CD4-positive, alpha-beta T cell (primary cell): Measurements from ENCODE around the gene WBP2NL. TPM values are rescaled to one million over a fixed set of nuclear protein-coding genes. Genes with fewer than 3 reads are reported as not detected.

Experiments
- ATAC-seq: fragments of 200-7000 bp; cut with Tn5 transposase; one replicate; pipeline ENCODE4 v1.10.0; 2022; ENCODE audit warnings: mild to moderate bottlenecking; ENCODE audit not compliant: poor library complexity
- CTCF ChIA-PET: fragments of 350-600 bp; sonication (Branson Sonifier 250); formaldehyde crosslinking; loops from one replicate; lab custom pipeline; 2021; ENCODE audit warnings: antibody characterized with exemption, inconsistent platforms; lab: Charles Lee
- POLR2A ChIA-PET: fragments of 350-600 bp; sonication (Branson Sonifier 250); formaldehyde crosslinking; loops from one replicate; lab custom pipeline; 2021; ENCODE audit warnings: antibody characterized with exemption, inconsistent platforms; lab: Charles Lee
- DNase-seq, 14 experiments: peaks; one replicate each; pipeline ENCODE4 v3.0.0-alpha.2; 2013 to 2020; ENCODE audit warnings: mixed read lengths in 2 of 14
- H3K27ac ChIP-seq, 2 donors: one replicate each; pipeline versions ENCODE4 v1.5.1 to v1.7.0; 2013; ENCODE audit warnings: low read length in 2 of 2, low read depth in 1 of 2, mild to moderate bottlenecking in 1 of 2
- H3K27me3 ChIP-seq, 2 experiments: 1 replicate in 1 of 2; 2 replicates in 1 of 2; pipeline versions ENCODE4 v1.6.1 to v1.7.0; 2013; ENCODE audit warnings: low read length in 2 of 2, control low read depth in 1 of 2, mild to moderate bottlenecking in 1 of 2, moderate library complexity in 1 of 2; ENCODE audit not compliant: insufficient read depth in 2 of 2, control insufficient read depth in 1 of 2
- H3K36me3 ChIP-seq: one replicate; pipeline ENCODE4 v1.6.1; 2013; ENCODE audit warnings: low read length, control low read depth; ENCODE audit not compliant: insufficient read depth
- H3K4me1 ChIP-seq: one replicate; pipeline ENCODE4 v1.6.1; 2013; ENCODE audit warnings: low read length, control low read depth; ENCODE audit not compliant: insufficient read depth
- H3K4me3 ChIP-seq: one replicate; pipeline ENCODE4 v1.5.1; 2013; ENCODE audit warnings: mild to moderate bottlenecking, low read length, moderate library complexity
- H3K9me3 ChIP-seq, 2 experiments: 1 replicate in 1 of 2; 2 replicates in 1 of 2; pipeline versions ENCODE4 v1.6.1 to v1.7.0; 2013; ENCODE audit warnings: low read length in 2 of 2, mild to moderate bottlenecking in 2 of 2, control low read depth in 1 of 2, moderate library complexity in 1 of 2; ENCODE audit not compliant: control insufficient read depth in 1 of 2, insufficient read depth in 1 of 2
- H3K27ac Mint-ChIP-seq: one replicate; pipeline ENCODE4 v1.8.0; 2020; ENCODE audit warnings: mixed read lengths
- H3K27me3 Mint-ChIP-seq: one replicate; pipeline ENCODE4 v1.8.0; 2021; ENCODE audit warnings: mixed read lengths
- H3K36me3 Mint-ChIP-seq: one replicate; pipeline ENCODE4 v1.8.0; 2021; ENCODE audit warnings: low read depth, mixed read lengths
- H3K4me1 Mint-ChIP-seq: one replicate; pipeline ENCODE4 v1.8.0; 2021; ENCODE audit warnings: low read depth, mixed read lengths
- H3K4me3 Mint-ChIP-seq: one replicate; pipeline ENCODE4 v1.8.0; 2020; ENCODE audit warnings: mild to moderate bottlenecking, mixed read lengths
- H3K9me3 Mint-ChIP-seq: one replicate; pipeline ENCODE4 v1.8.0; 2020; ENCODE audit warnings: mixed read lengths
- intact Hi-C, 2 experiments: fragments of 100-400 bp; cut with DNase I in 1 of 2; cut with micrococcal nuclease in 1 of 2; formaldehyde crosslinking; loops; one replicate each; pipeline versions ENCODE4 v1.15.1 to v1.9.0; 2023 to 2025; cut with DNase I, micrococcal nuclease
- total RNA-seq, 174 experiments: library from RNA in 2 of 174; stranded (reverse) in 2 of 174; gene quantifications; one replicate each; pipeline ENCODE4 v1.2.3 and lab custom pipeline; 2021 to 2026
- TF ChIP-seq, protein P1 (sequence below): fragments of 200-600 bp; IDR thresholded peaks from one replicate; pipeline ENCODE4 v1.8.0; 2022; ENCODE audit warnings: antibody characterized with exemption, mild to moderate bottlenecking

Gene WBP2NL
- total RNA-seq, 2 experiments from 2014 or later: 0.38 to 1.7 TPM

DNA sequence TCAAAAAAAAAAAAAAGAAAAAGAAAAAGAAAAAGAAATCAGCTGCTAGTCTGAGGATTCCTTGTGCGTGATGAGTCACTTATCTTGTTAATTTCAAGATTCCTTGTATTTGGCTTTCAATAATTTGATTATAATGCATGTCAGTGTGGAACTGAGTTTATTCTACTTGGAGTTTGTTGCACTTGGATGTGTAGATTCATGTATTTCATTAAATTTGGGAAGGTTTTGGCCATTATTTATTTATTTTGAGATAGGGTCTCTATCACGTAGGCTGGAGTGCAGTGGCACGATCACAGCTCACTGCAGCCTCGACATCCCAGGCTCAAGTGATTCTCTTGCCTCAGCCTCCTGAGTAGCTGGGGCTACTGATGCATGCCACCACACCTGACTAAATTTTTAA lies 14.8 kb downstream of the WBP2NL start:
- Mint-ChIP-seq H3K4me3 (no peak overlapping the region), H3K27ac (no peak overlapping the region), H3K4me1 (no peaks in the 10 kb centered on the region), H3K36me3 (no peaks in the 10 kb centered on the region), H3K9me3 (peaks cover 3% of the 10 kb centered on the region), H3K27me3 (peaks cover 20% of the 10 kb centered on the region)
- Histone ChIP-seq H3K9me3 (peaks cover 6 to 15% of the 10 kb centered on the region in 2 experiments), H3K27me3 (peaks cover 0 to 11% of the 10 kb centered on the region in 2 experiments), H3K4me1 (no peaks in the 10 kb centered on the region), H3K27ac (no peak overlapping the region), H3K4me3 (no peak overlapping the region), H3K36me3 (no peaks in the 10 kb centered on the region)
- DNase-seq (no peak), ATAC-seq (no peak)
- TF ChIP-seq, protein P1, sequence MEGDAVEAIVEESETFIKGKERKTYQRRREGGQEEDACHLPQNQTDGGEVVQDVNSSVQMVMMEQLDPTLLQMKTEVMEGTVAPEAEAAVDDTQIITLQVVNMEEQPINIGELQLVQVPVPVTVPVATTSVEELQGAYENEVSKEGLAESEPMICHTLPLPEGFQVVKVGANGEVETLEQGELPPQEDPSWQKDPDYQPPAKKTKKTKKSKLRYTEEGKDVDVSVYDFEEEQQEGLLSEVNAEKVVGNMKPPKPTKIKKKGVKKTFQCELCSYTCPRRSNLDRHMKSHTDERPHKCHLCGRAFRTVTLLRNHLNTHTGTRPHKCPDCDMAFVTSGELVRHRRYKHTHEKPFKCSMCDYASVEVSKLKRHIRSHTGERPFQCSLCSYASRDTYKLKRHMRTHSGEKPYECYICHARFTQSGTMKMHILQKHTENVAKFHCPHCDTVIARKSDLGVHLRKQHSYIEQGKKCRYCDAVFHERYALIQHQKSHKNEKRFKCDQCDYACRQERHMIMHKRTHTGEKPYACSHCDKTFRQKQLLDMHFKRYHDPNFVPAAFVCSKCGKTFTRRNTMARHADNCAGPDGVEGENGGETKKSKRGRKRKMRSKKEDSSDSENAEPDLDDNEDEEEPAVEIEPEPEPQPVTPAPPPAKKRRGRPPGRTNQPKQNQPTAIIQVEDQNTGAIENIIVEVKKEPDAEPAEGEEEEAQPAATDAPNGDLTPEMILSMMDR: no peak
- POLR2A ChIA-PET: no interaction called here
- intact Hi-C loops: no loop called here
- CTCF ChIA-PET: no interaction called here

DNA sequence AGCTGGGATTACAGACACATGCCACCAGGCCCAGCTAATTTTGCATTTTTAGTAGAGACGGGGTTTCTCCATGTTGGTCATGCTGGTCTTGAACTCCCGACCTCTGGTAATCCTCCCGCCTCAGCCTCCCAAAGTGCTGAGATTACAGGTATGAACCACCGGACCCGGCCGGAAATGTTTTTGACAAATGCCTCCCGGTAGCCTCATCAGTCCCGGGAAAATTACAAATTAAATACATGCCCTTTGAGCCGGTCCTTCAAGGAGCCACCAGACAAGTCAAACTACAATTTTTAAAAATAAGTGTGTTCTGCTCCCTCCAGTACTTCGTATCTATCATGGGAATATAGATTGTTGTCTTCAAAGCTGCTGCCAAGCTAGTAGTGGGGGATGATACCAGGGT lies 17.5 kb downstream of the WBP2NL start:
- no peaks in the 10 kb centered on the region for H3K9me3 Mint-ChIP-seq
- peaks cover 16% of the 10 kb centered on the region for H3K27me3 Mint-ChIP-seq
- no peak for DNase-seq
- no peaks in the 10 kb centered on the region for H3K4me1 ChIP-seq
- no peak overlapping the region for H3K4me3 Mint-ChIP-seq
- no peaks in the 10 kb centered on the region for H3K36me3 Mint-ChIP-seq
- H3K27ac ChIP-seq: no peak overlapping the region
- TF ChIP-seq, protein P1: no peak
- no peaks in the 10 kb centered on the region for H3K36me3 ChIP-seq
- CTCF ChIA-PET: no interaction called here
- intact Hi-C loops: no loop called here
- H3K27ac Mint-ChIP-seq: no peak overlapping the region
- no peak for ATAC-seq
- no peak overlapping the region for H3K4me3 ChIP-seq
- POLR2A ChIA-PET: no interaction called here
- H3K4me1 Mint-ChIP-seq: no peaks in the 10 kb centered on the region
- H3K9me3 ChIP-seq: peaks cover 0 to 7% of the 10 kb centered on the region in 2 experiments
- peaks cover 0 to 11% of the 10 kb centered on the region in 2 experiments for H3K27me3 ChIP-seq

DNA sequence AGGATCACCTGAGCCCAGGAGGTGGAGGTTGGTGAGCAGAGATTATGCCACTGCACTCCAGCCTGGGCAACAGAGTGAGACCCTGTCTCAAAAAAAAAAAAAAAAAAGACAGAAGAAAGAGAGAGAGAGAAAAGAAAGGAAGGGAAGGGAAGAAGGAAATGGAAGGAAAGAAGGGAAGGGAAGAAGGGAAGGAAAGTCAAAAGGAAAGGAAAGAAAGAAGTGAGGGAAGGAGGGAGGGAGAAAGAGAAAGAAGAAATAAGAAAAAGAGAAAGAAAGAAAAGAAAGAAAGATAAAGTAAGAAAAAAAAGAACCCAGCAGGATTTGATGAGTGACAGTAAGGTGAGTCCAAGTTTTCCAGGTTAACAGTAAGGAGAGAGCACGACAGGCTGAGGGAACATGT lies 19.6 kb downstream of the WBP2NL start:
- Histone ChIP-seq H3K36me3 (no peaks in the 10 kb centered on the region), H3K4me1 (peaks cover 10% of the 10 kb centered on the region), H3K27ac (no peak overlapping the region), H3K9me3 (no peaks in the 10 kb centered on the region), H3K4me3 (no peak overlapping the region), H3K27me3 (peaks cover 0 to 11% of the 10 kb centered on the region in 2 experiments)
- ATAC-seq (no peak), DNase-seq (no peak)
- CTCF ChIA-PET: no interaction called here
- POLR2A ChIA-PET: no interaction called here
- peaks cover 13% of the 10 kb centered on the region for H3K4me1 Mint-ChIP-seq
- TF ChIP-seq, protein P1: no peak
- H3K9me3 Mint-ChIP-seq: no peaks in the 10 kb centered on the region
- H3K27me3 Mint-ChIP-seq: peaks cover 16% of the 10 kb centered on the region
- no peak overlapping the region for H3K4me3 Mint-ChIP-seq
- H3K27ac Mint-ChIP-seq: no peak overlapping the region
- no peaks in the 10 kb centered on the region for H3K36me3 Mint-ChIP-seq
- intact Hi-C loops: no loop called here
